Chondrocyte (in vitro differentiated cells): Measurements from ENCODE around the gene DPP10. TPM values are rescaled to one million over a fixed set of nuclear protein-coding genes. Genes with fewer than 3 reads are reported as not detected.

ENCODE experiments used
- DNase-seq: peaks from one replicate; pipeline ENCODE4 v3.0.0; 2021; ENCODE audit warnings: mixed read lengths, low spot score
- H3K27ac Mint-ChIP-seq: one replicate; pipeline ENCODE4 v1.8.0; 2021; ENCODE audit warnings: mild to moderate bottlenecking, moderate library complexity, mixed read lengths; ENCODE audit not compliant: unreplicated experiment
- H3K27me3 Mint-ChIP-seq: 2 replicates; pipeline ENCODE4 v1.8.0; 2021; ENCODE audit warnings: low read depth, mixed read lengths
- H3K36me3 Mint-ChIP-seq: 2 replicates; pipeline ENCODE4 v1.8.0; 2021; ENCODE audit warnings: low read depth, mixed read lengths
- H3K4me1 Mint-ChIP-seq: 2 replicates; pipeline ENCODE4 v1.8.0; 2021; ENCODE audit warnings: low read depth, mild to moderate bottlenecking, mixed read lengths
- H3K4me3 Mint-ChIP-seq: one replicate; pipeline ENCODE4 v1.8.0; 2021; ENCODE audit warnings: mild to moderate bottlenecking, moderate library complexity, mixed read lengths; ENCODE audit not compliant: unreplicated experiment
- H3K9me3 Mint-ChIP-seq: 2 replicates; pipeline ENCODE4 v1.8.0; 2021; ENCODE audit warnings: low read depth, mixed read lengths
- total RNA-seq: library from RNA; stranded (reverse); gene quantifications from 3 replicates; pipeline ENCODE4 v1.2.1, GENCODE V29; 2021
- TF ChIP-seq, protein P1 (sequence below): fragments of 200-600 bp; sonication (generic); IDR thresholded peaks from 2 replicates; pipeline ENCODE4 v1.5.0; 2021; ENCODE audit warnings: antibody characterized with exemption, mild to moderate bottlenecking, moderate library complexity

Gene DPP10
- total RNA-seq, 1 donor from 2014 or later, result not detected

DNA sequence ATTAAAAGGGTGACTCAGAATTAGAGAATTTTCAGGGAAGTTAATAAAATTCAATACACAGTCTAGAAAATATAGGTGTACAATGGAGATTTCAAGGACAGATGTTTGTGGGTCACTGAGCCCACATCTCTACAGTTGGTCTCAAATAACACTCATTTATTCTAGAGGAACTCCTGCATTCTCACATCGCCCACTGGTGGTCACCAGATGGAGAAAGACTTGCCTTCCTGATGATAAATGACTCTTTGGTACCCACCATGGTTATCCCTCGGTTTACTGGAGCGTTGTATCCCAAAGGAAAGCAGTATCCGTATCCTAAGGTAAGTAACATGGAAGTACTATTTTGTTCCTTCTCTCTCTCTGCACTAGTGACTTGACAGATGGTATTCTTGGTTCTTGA, 1297.1 kb downstream of the DPP10 start:
- no peak overlapping the region for H3K4me3 Mint-ChIP-seq
- H3K36me3 Mint-ChIP-seq, result no peaks in the 10 kb centered on the region
- no peaks in the 10 kb centered on the region for H3K4me1 Mint-ChIP-seq
- H3K9me3 Mint-ChIP-seq, result peaks cover 8% of the 10 kb centered on the region
- no peak for DNase-seq
- H3K27me3 Mint-ChIP-seq, result no peaks in the 10 kb centered on the region
- TF ChIP-seq, protein P1, sequence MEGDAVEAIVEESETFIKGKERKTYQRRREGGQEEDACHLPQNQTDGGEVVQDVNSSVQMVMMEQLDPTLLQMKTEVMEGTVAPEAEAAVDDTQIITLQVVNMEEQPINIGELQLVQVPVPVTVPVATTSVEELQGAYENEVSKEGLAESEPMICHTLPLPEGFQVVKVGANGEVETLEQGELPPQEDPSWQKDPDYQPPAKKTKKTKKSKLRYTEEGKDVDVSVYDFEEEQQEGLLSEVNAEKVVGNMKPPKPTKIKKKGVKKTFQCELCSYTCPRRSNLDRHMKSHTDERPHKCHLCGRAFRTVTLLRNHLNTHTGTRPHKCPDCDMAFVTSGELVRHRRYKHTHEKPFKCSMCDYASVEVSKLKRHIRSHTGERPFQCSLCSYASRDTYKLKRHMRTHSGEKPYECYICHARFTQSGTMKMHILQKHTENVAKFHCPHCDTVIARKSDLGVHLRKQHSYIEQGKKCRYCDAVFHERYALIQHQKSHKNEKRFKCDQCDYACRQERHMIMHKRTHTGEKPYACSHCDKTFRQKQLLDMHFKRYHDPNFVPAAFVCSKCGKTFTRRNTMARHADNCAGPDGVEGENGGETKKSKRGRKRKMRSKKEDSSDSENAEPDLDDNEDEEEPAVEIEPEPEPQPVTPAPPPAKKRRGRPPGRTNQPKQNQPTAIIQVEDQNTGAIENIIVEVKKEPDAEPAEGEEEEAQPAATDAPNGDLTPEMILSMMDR, result no peak
- no peak overlapping the region for H3K27ac Mint-ChIP-seq

DNA sequence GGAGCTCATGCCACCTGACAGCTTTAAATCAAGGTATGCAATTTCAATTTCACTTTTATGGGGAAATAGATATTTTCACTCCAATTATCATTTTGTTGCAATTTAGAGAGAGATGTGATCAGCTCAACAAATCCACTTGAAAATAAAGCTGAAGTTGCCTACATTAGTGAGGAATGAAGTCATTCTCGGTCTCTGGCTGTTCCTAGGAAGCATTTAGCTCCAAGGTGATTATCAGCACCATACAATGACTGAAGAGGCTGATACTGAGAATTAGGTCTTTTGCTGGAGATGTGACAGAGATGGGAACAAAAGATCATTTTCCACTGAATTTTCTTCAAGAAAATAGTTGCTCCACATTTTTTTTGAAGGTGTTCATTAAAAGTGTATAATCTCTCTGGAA, 1303.7 kb downstream of the DPP10 start:
- no peaks in the 10 kb centered on the region for H3K27me3 Mint-ChIP-seq
- H3K4me3 Mint-ChIP-seq, result no peak overlapping the region
- H3K36me3 Mint-ChIP-seq, result no peaks in the 10 kb centered on the region
- no peak overlapping the region for H3K27ac Mint-ChIP-seq
- H3K9me3 Mint-ChIP-seq, result peaks cover 2% of the 10 kb centered on the region
- no peaks in the 10 kb centered on the region for H3K4me1 Mint-ChIP-seq
- TF ChIP-seq, protein P1, result no peak
- DNase-seq, result no peak

DNA sequence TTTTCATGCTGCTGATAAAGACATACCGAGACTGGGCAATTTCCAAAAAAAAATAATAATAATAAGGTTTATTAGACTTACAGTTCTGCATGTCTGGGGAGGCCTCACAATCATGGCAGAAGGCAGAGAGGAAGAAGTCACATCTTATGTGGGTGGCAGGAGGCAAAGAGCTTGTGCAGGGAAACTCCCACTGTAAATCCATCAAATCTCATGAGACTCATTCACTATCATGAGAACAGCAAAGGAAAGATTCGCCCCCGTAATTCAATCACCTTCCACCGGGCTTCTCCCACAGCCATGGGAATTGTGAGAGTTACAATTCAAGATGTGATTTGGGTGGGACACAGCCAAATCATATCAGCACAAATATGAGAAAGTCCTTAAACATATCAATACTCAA, 1314.8 kb downstream of the DPP10 start:
- Mint-ChIP-seq H3K27me3 (no peaks in the 10 kb centered on the region), H3K4me1 (no peaks in the 10 kb centered on the region), H3K4me3 (no peak overlapping the region), H3K36me3 (no peaks in the 10 kb centered on the region), H3K9me3 (no peaks in the 10 kb centered on the region), H3K27ac (no peak overlapping the region)
- no peak for DNase-seq
- TF ChIP-seq, protein P1, result no peak

DNA sequence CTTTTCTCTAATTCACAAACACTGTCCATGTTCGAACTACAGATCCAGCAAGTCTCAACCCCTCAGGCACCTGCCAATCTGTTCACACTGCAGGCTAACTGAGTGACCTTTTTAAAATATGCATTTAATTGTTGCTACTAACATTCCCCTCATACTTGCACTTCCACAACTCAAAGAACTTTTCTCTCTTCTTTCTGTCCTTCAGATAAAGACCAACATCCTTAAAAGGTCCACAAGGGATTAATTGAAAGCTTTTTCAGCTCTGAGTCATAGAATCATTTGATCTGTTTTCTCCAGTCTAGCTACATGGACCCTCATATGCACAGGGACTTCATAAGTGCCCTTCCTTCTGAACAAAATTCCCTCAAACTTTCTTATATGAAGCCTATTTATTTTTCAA, 1321.2 kb downstream of the DPP10 start:
- no peaks in the 10 kb centered on the region for H3K4me1 Mint-ChIP-seq
- no peak overlapping the region for H3K27ac Mint-ChIP-seq
- no peaks in the 10 kb centered on the region for H3K9me3 Mint-ChIP-seq
- no peaks in the 10 kb centered on the region for H3K27me3 Mint-ChIP-seq
- TF ChIP-seq, protein P1, result no peak
- H3K4me3 Mint-ChIP-seq, result no peak overlapping the region
- no peak for DNase-seq
- no peaks in the 10 kb centered on the region for H3K36me3 Mint-ChIP-seq

DNA sequence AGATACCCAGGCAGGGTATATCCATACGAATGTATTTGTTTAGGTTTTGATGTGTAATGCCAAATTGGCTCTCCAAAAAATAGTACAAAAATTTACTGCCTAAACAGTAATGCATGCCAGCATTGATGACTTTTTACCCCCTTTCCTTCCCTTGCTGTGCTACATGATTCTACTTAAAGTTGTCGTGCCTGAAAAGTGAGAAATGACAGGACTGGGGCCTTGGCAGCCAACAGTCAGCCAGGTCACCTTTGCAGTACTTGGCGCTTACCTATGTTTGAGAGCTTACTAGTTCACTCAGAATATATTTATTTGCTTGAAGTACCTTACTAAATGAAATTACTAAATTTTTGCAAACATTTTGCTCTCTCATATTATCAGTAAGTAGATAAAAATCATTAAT, 1329.1 kb downstream of the DPP10 start:
- H3K4me3 Mint-ChIP-seq, result no peak overlapping the region
- no peaks in the 10 kb centered on the region for H3K4me1 Mint-ChIP-seq
- DNase-seq, result no peak
- no peaks in the 10 kb centered on the region for H3K36me3 Mint-ChIP-seq
- TF ChIP-seq, protein P1, result no peak
- no peaks in the 10 kb centered on the region for H3K27me3 Mint-ChIP-seq
- no peaks in the 10 kb centered on the region for H3K9me3 Mint-ChIP-seq
- no peak overlapping the region for H3K27ac Mint-ChIP-seq
